ENCODE results near the gene TTL. TPM values are rescaled to one million over a fixed set of nuclear protein-coding genes. Genes with fewer than 3 reads are reported as not detected.
A peak's percentile ranks its signal among the peaks of the same experiment; 100 is the strongest.

The TTL gene
- total RNA-seq, 1 experiment from 2014 or later: 58.9 TPM

- H2BK120ac ChIP-seq (ENCODE audit: low read depth, low read length, poor library complexity, severe bottlenecking): no peak within 1 kb of the TSS
- H2BK5ac ChIP-seq (ENCODE audit: insufficient read length, low read length): no peak within 1 kb of the TSS
- peaks cover 8% of the 10 kb centered on the region for H3K23me2 ChIP-seq (ENCODE audit: insufficient read length, low read depth, low read length, poor library complexity, severe bottlenecking)
- H3K79me1 ChIP-seq (ENCODE audit: insufficient read depth, low read depth, low read length, poor library complexity, severe bottlenecking): peaks cover 2% of the 10 kb centered on the region
- peak within 1 kb of the TSS; percentile 93; the same call in 1 of the 2 replicates for H3K14ac ChIP-seq (ENCODE audit: insufficient read depth, low read length)
- no peaks in the 10 kb centered on the region for H3K4me1 ChIP-seq (ENCODE audit: insufficient read depth, low read length)
- H3K27ac Mint-ChIP-seq: peak within 1 kb of the TSS in 2 of 3 experiments; percentile 99 to 100
- peak; percentile 90 for DNase-seq
- H4K8ac ChIP-seq (replicated peaks; ENCODE audit: insufficient read length, low read depth, low read length): no peak within 1 kb of the TSS
- peaks cover 21% of the 10 kb centered on the region for H3K79me2 ChIP-seq (ENCODE audit: insufficient read depth, low read length)
- no peaks in the 10 kb centered on the region for H4K20me1 ChIP-seq (ENCODE audit: control insufficient read depth, insufficient read depth, insufficient read length)
- H3K23ac ChIP-seq (ENCODE audit: insufficient read length, low read depth, low read length): no peak within 1 kb of the TSS
- peak within 1 kb of the TSS; percentile 91 for H3K18ac ChIP-seq (ENCODE audit: insufficient read length, low read depth, low read length)
- no peak within 1 kb of the TSS for H4K5ac ChIP-seq (ENCODE audit: insufficient read length, low read depth, low read length)
- no peaks in the 10 kb centered on the region for H3K27me3 Mint-ChIP-seq (ENCODE audit: low read depth)
- H3K27ac ChIP-seq (ENCODE audit: insufficient read length, low read depth, low read length): peak within 1 kb of the TSS; percentile 50
- no peak within 1 kb of the TSS for H2AK5ac ChIP-seq (ENCODE audit: insufficient read length, low read length)
- peak within 1 kb of the TSS; percentile 99 for H3K4me2 ChIP-seq (ENCODE audit: insufficient read depth, insufficient read length, low read length)
- no peak within 1 kb of the TSS for H2BK20ac ChIP-seq (ENCODE audit: low read depth, low read length, poor library complexity, severe bottlenecking)
- peak within 1 kb of the TSS; percentile 70 for H2AFZ ChIP-seq (ENCODE audit: low read length)
- TF ChIP-seq, protein P1, sequence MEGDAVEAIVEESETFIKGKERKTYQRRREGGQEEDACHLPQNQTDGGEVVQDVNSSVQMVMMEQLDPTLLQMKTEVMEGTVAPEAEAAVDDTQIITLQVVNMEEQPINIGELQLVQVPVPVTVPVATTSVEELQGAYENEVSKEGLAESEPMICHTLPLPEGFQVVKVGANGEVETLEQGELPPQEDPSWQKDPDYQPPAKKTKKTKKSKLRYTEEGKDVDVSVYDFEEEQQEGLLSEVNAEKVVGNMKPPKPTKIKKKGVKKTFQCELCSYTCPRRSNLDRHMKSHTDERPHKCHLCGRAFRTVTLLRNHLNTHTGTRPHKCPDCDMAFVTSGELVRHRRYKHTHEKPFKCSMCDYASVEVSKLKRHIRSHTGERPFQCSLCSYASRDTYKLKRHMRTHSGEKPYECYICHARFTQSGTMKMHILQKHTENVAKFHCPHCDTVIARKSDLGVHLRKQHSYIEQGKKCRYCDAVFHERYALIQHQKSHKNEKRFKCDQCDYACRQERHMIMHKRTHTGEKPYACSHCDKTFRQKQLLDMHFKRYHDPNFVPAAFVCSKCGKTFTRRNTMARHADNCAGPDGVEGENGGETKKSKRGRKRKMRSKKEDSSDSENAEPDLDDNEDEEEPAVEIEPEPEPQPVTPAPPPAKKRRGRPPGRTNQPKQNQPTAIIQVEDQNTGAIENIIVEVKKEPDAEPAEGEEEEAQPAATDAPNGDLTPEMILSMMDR (conservative IDR thresholded peaks at IDR 0.05): no peak
- H3T11ph ChIP-seq (ENCODE audit: low read length): no peak within 1 kb of the TSS
- peaks cover 8 to 9% (median 8%) of the 10 kb centered on the region in 3 experiments; a peak in 5 of 7 replicates for H3K36me3 Mint-ChIP-seq (ENCODE audit: insufficient read depth in 1 of 3, low read depth in 3 of 3)
- no peak within 1 kb of the TSS for H2BK12ac ChIP-seq (ENCODE audit: insufficient read length, low read depth, low read length)
- no peaks in the 10 kb centered on the region for H3K27me3 ChIP-seq (ENCODE audit: insufficient read depth, low read length)
- no peaks in the 10 kb centered on the region for H3K9me3 Mint-ChIP-seq
- no peak within 1 kb of the TSS for H3K4me3 Mint-ChIP-seq
- H3K4ac ChIP-seq (ENCODE audit: low read depth, low read length): no peak within 1 kb of the TSS
- no peak within 1 kb of the TSS for H2BK15ac ChIP-seq (ENCODE audit: low read depth, low read length)
- H3K56ac ChIP-seq (ENCODE audit: insufficient read length, low read depth, low read length): no peak within 1 kb of the TSS
- H3K9me3 ChIP-seq (ENCODE audit: control insufficient read depth, low read depth, low read length): no peaks in the 10 kb centered on the region
- peak within 1 kb of the TSS; percentile 79 for H3K9ac ChIP-seq (ENCODE audit: extremely low read depth, insufficient read length, low read length)
- peaks cover 6 to 8% of the 10 kb centered on the region in 2 experiments; a peak in 3 of 4 replicates for H3K4me1 Mint-ChIP-seq
- no CpG with 5 or more reads among the region's 67 CpGs for WGBS (ENCODE audit: extremely low coverage, insufficient read length, low lambda C conversion rate)
- H4K91ac ChIP-seq (ENCODE audit: insufficient read length, low read depth, low read length): no peak within 1 kb of the TSS
Observed at GRCh38 chr2:112542123-112542983, 60.4 kb downstream of the TTL start, which contains the start of gene POLR1B. TSS of gene POLR1B (plus strand) at chr2:112542465. CDS start at chr2:112542495, 30 bp downstream.

Data from H9 (cell line).